DND-41 (cell line): ENCODE data around the gene SERINC3.

Source experiments
- ATAC-seq: fragments of 200-7000 bp; cut with Tn5 transposase; 3 replicates; pipeline ENCODE4 v1.9.1; 2021; ENCODE audit warnings: low read depth; ENCODE audit not compliant: insufficient read depth
- DNase-seq: peaks from one replicate; pipeline ENCODE4 v3.0.0-alpha.2; 2020
- H2AFZ ChIP-seq: 2 replicates; pipeline ENCODE4 v1.6.0; 2012; ENCODE audit warnings: low read depth, low read length
- H3K27ac ChIP-seq: 2 replicates; pipeline ENCODE4 v1.5.1; 2012; ENCODE audit warnings: low read length, inconsistent platforms
- H3K27me3 ChIP-seq: fragments of 200-600 bp; sonication (generic); 2 replicates; pipeline ENCODE4 v1.6.0; 2012; ENCODE audit warnings: low read length, mild to moderate bottlenecking, inconsistent platforms; ENCODE audit not compliant: insufficient read depth, poor library complexity
- H3K36me3 ChIP-seq: 2 replicates; pipeline ENCODE4 v1.5.1; 2012; ENCODE audit warnings: low read length, inconsistent platforms; ENCODE audit not compliant: insufficient read depth
- H3K4me1 ChIP-seq: 2 replicates; pipeline ENCODE4 v1.5.1; 2012; ENCODE audit warnings: mild to moderate bottlenecking, low read length; ENCODE audit not compliant: insufficient read depth
- H3K4me2 ChIP-seq: 2 replicates; pipeline ENCODE4 v1.6.0; 2012; ENCODE audit warnings: mild to moderate bottlenecking, moderate library complexity, low read length, inconsistent platforms; ENCODE audit not compliant: insufficient read depth
- H3K4me3 ChIP-seq, 2 experiments: fragments of 200-600 bp in 1 of 2; shearing (Covaris generic) in 1 of 2; 2 replicates each; pipeline ENCODE4 v1.5.1; 2012 to 2016; ENCODE audit warnings: inconsistent platforms in 2 of 2, low read length in 2 of 2, mild to moderate bottlenecking in 2 of 2, low read depth in 1 of 2, moderate library complexity in 1 of 2
- H3K79me2 ChIP-seq: 2 replicates; pipeline ENCODE4 v1.6.0; 2012; ENCODE audit warnings: low read length, inconsistent platforms; ENCODE audit not compliant: insufficient read depth
- H3K9ac ChIP-seq: 2 replicates; pipeline ENCODE4 v1.6.0; 2012; ENCODE audit warnings: low read depth, mild to moderate bottlenecking, inconsistent platforms, low read length, moderate library complexity
- H3K9me3 ChIP-seq: 2 replicates; pipeline ENCODE4 v1.5.1; 2012; ENCODE audit warnings: low read length, moderate library complexity, mild to moderate bottlenecking, inconsistent platforms; ENCODE audit not compliant: insufficient read depth, severe bottlenecking
- H4K20me1 ChIP-seq: 2 replicates; pipeline ENCODE4 v1.6.0; 2012; ENCODE audit warnings: low read length; ENCODE audit not compliant: insufficient read depth
- EZH2 ChIP-seq: IDR thresholded peaks from 3 replicates; pipeline ENCODE4 v1.6.1; 2012; ENCODE audit warnings: borderline replicate concordance, low read depth, mild to moderate bottlenecking, moderate library complexity, low read length, inconsistent platforms; ENCODE audit not compliant: severe bottlenecking
- TF ChIP-seq, protein P1 (sequence below): IDR thresholded peaks from 2 replicates; pipeline ENCODE4 v1.5.1; 2012; ENCODE audit warnings: borderline replicate concordance, low read length, moderate library complexity, mild to moderate bottlenecking; ENCODE audit not compliant: poor library complexity, severe bottlenecking; ENCODE audit errors: extremely low read depth

SERINC3 gene

DNA sequence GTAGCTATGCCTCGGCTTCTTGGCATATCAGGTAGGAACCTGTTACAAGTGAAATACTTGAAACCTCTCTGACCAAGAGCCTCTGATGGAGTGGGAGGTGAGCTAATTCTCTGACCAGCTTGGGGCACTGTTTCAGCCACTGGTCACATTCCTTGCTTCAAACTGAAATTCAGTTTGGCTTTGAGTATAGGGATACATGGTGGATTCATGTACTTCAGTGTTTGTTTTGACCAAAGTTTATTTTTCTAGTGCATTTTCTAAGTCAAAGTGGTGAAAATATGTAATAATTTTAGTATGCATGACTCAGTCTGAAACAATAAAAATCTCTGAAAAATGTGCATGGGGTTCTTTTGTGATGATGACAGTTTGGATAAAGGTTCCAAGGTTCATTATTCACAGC, 27.6 kb downstream of the SERINC3 start:
- Histone ChIP-seq H3K4me1 (no peaks in the 10 kb centered on the region), H3K4me2 (no peak overlapping the region), H3K36me3 (peaks cover 89% of the 10 kb centered on the region), H3K27me3 (no peaks in the 10 kb centered on the region), H4K20me1 (no peaks in the 10 kb centered on the region; the same call in 1 of the 2 replicates), H3K9ac (no peak overlapping the region), H3K79me2 (no peaks in the 10 kb centered on the region), H2AFZ (no peak overlapping the region), H3K27ac (no peak overlapping the region), H3K4me3 (no peak overlapping the region), H3K9me3 (no peaks in the 10 kb centered on the region)
- no peak for ATAC-seq
- TF ChIP-seq EZH2 = no peak
- TF ChIP-seq, protein P1, sequence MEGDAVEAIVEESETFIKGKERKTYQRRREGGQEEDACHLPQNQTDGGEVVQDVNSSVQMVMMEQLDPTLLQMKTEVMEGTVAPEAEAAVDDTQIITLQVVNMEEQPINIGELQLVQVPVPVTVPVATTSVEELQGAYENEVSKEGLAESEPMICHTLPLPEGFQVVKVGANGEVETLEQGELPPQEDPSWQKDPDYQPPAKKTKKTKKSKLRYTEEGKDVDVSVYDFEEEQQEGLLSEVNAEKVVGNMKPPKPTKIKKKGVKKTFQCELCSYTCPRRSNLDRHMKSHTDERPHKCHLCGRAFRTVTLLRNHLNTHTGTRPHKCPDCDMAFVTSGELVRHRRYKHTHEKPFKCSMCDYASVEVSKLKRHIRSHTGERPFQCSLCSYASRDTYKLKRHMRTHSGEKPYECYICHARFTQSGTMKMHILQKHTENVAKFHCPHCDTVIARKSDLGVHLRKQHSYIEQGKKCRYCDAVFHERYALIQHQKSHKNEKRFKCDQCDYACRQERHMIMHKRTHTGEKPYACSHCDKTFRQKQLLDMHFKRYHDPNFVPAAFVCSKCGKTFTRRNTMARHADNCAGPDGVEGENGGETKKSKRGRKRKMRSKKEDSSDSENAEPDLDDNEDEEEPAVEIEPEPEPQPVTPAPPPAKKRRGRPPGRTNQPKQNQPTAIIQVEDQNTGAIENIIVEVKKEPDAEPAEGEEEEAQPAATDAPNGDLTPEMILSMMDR = no peak
- DNase-seq = no peak

DNA sequence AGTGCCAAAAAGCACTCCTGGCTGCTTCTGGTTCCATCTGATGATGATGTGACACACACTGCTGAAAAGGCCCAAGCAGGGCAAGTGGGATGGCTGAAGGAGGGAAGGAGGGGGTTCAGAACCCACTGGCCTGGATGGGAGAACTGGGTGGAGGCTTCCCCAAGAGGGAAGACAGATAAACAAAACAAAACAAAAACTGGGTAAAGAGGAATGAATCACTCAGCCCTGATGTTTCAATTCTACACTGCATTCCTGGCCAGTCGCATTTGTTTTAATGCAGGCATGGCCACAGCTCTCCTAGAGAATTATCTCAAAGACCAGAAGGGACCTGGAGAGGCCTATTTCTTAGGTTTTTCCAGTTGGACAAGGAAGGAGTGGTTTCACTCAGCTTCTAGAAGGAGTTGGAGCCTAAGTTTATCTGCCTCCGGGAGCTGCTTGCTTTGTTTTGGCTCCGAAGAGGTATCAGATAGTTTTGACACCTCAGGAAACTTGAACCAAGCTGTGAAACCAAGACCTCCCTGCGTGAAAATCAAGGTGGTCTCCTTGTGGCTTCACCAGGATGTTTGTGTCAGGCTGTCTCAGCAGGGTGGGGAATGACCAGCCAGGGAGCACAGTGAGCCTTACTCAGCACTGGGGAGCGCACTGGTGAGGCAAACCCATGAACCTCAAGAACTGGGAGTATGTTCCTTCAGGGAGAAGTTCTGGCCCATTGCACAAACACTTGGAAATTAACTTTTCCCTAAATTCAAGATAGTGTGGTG, 30.1 kb downstream of the SERINC3 start:
- H3K9me3 ChIP-seq = no peaks in the 10 kb centered on the region

DNA sequence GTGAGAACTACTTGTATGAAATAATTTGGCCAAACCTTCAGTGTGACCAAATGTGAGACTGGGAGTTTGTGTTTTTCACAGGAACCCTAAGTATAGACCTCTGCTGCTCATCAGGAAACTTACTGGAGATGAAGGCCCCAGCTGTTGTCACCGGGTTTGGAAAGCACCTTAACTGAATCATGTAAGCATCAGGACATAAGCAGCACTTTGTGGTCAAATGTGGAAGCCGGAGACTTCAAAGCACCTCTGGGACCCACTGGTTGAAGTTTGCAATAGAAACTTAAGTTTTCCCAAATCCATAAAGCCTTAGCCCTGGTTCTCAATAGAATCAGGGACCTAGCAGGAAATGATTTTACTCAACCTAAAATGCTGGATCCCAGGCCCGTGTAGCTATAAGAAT, 31.9 kb downstream of the SERINC3 start:
- no peaks in the 10 kb centered on the region for H3K79me2 ChIP-seq
- DNase-seq = no peak
- H3K9ac ChIP-seq = no peak overlapping the region
- no peaks in the 10 kb centered on the region for H3K9me3 ChIP-seq
- no peak overlapping the region for H3K27ac ChIP-seq
- no peak overlapping the region for H3K4me3 ChIP-seq
- no peak overlapping the region for H2AFZ ChIP-seq
- H3K27me3 ChIP-seq = no peaks in the 10 kb centered on the region
- H3K36me3 ChIP-seq = peaks cover 81% of the 10 kb centered on the region
- ATAC-seq = no peak
- no peaks in the 10 kb centered on the region for H3K4me1 ChIP-seq
- TF ChIP-seq EZH2 = no peak
- TF ChIP-seq, protein P1 = no peak
- H3K4me2 ChIP-seq = no peak overlapping the region
- no peaks in the 10 kb centered on the region; the same call in 1 of the 2 replicates for H4K20me1 ChIP-seq

More for the DNA sequence above, 30.1 kb downstream of the SERINC3 start:
- TF ChIP-seq, protein P1 = no peak
- TF ChIP-seq EZH2 = no peak
- Histone ChIP-seq H3K4me1 (no peaks in the 10 kb centered on the region), H2AFZ (no peak overlapping the region), H4K20me1 (no peaks in the 10 kb centered on the region; the same call in 1 of the 2 replicates), H3K4me3 (no peak overlapping the region), H3K4me2 (no peak overlapping the region), H3K27ac (no peak overlapping the region), H3K36me3 (peaks cover 90% of the 10 kb centered on the region), H3K79me2 (no peaks in the 10 kb centered on the region), H3K9ac (no peak overlapping the region), H3K27me3 (no peaks in the 10 kb centered on the region)
- no peak for DNase-seq
- ATAC-seq = no peak
